Esophagus squamous epithelium (tissue), 4 donors: ENCODE measurements around the gene FRMD4A.

Experiments used
- POLR2A ChIP-seq, 4 donors: fragments of 450-650 bp; IDR thresholded peaks; one replicate each; pipeline ENCODE4 v1.6.1; 2017; ENCODE audit warnings: antibody characterized with exemption in 4 of 4, mild to moderate bottlenecking in 4 of 4, moderate library complexity in 3 of 4
- TF ChIP-seq, protein P1 (sequence below), 6 experiments: fragments of 450-650 bp in 4 of 6; fragments of 200-600 bp in 2 of 6; sonication (generic) in 2 of 6; IDR thresholded peaks; one replicate each; pipeline ENCODE4 v1.5.1; 2016 to 2019; ENCODE audit warnings: antibody characterized with exemption in 6 of 6, mild to moderate bottlenecking in 4 of 6, moderate library complexity in 4 of 6

DNA sequence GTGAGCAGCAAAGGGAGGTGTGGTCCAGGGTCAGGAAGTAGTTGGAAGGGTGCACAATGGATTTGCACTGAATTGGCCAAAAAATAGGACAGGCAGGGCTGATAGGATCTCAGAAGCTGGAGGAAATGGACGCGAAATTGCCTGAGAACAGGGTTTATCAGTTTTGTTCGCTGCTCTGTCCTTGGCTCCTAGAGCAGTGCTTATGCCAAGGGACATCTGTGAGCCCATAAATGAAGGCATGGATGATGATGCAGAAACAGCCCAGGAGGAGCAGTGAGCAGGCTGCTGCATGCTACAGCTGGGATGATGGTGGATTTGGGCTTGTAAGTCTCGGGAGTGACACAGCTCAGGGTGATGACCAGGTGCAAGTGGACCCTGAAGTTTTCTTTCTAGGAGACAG is 539.2 kb downstream of the FRMD4A start:
- TF ChIP-seq, protein P1, sequence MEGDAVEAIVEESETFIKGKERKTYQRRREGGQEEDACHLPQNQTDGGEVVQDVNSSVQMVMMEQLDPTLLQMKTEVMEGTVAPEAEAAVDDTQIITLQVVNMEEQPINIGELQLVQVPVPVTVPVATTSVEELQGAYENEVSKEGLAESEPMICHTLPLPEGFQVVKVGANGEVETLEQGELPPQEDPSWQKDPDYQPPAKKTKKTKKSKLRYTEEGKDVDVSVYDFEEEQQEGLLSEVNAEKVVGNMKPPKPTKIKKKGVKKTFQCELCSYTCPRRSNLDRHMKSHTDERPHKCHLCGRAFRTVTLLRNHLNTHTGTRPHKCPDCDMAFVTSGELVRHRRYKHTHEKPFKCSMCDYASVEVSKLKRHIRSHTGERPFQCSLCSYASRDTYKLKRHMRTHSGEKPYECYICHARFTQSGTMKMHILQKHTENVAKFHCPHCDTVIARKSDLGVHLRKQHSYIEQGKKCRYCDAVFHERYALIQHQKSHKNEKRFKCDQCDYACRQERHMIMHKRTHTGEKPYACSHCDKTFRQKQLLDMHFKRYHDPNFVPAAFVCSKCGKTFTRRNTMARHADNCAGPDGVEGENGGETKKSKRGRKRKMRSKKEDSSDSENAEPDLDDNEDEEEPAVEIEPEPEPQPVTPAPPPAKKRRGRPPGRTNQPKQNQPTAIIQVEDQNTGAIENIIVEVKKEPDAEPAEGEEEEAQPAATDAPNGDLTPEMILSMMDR (IDR thresholded peaks at IDR 0.05): no peak
- TF ChIP-seq POLR2A (IDR thresholded peaks at IDR 0.05): no peak
